ENCODE measurements around the gene SULT2B1.

GRCh38 chr19:48520134-48520533 is 31.8 kb upstream of the SULT2B1 start:
- no peak for TF ChIP-seq CTCF (IDR thresholded peaks at IDR 0.05)
- no peak for TF ChIP-seq ZFX (IDR thresholded peaks at IDR 0.05; ENCODE audit: borderline replicate concordance)

All from 22Rv1 (cell line).